Suprapubic skin (tissue), 4 donors: ENCODE results near the gene ZNF23.

ENCODE experiments used
- EP300 ChIP-seq: sonication (generic); formaldehyde crosslinking; IDR thresholded peaks from one replicate; pipeline ENCODE4 v1.6.1; 2017; ENCODE audit warnings: antibody characterized with exemption
- POLR2A ChIP-seq, 2 donors: fragments of 450-650 bp; IDR thresholded peaks; one replicate each; pipeline ENCODE4 v1.6.1; 2017; ENCODE audit warnings: antibody characterized with exemption in 2 of 2, mild to moderate bottlenecking in 2 of 2, moderate library complexity in 2 of 2
- POLR2AphosphoS5 ChIP-seq, 3 donors: sonication (generic); formaldehyde crosslinking; IDR thresholded peaks; one replicate each; pipeline ENCODE4 v1.6.1; 2017; ENCODE audit warnings: antibody characterized with exemption in 3 of 3
- TF ChIP-seq, protein P1 (sequence below), 2 donors: fragments of 200-600 bp in 1 of 2; fragments of 450-650 bp in 1 of 2; sonication (generic) in 1 of 2; IDR thresholded peaks; one replicate each; pipeline ENCODE4 v1.5.1; 2016 to 2019; ENCODE audit warnings: antibody characterized with exemption in 2 of 2, mild to moderate bottlenecking in 1 of 2, moderate library complexity in 1 of 2

DNA sequence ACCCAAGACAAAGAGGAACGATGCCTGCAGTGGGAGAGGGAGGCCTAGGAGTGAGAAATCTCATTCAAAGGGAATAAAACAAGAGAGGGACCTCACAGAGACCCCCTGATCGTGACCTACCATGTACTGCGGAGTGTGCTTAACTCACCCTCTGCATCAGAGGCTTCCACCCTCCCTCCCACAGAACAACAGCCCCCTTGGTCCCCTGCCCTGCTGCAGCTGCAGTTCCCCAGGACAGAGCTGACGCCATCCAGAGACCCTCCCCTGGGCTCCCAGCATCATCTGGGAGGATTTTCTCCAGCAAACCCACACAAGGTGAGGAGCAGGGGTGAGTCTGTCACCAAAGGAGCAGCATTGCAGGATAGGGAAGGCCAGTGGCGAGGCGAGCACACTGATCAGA, 60.0 kb downstream of the ZNF23 start:
- TF ChIP-seq, protein P1, sequence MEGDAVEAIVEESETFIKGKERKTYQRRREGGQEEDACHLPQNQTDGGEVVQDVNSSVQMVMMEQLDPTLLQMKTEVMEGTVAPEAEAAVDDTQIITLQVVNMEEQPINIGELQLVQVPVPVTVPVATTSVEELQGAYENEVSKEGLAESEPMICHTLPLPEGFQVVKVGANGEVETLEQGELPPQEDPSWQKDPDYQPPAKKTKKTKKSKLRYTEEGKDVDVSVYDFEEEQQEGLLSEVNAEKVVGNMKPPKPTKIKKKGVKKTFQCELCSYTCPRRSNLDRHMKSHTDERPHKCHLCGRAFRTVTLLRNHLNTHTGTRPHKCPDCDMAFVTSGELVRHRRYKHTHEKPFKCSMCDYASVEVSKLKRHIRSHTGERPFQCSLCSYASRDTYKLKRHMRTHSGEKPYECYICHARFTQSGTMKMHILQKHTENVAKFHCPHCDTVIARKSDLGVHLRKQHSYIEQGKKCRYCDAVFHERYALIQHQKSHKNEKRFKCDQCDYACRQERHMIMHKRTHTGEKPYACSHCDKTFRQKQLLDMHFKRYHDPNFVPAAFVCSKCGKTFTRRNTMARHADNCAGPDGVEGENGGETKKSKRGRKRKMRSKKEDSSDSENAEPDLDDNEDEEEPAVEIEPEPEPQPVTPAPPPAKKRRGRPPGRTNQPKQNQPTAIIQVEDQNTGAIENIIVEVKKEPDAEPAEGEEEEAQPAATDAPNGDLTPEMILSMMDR (IDR thresholded peaks at IDR 0.05) = no peak
- no peak for TF ChIP-seq POLR2A (IDR thresholded peaks at IDR 0.05)
- no peak for TF ChIP-seq EP300
- no peak for TF ChIP-seq POLR2AphosphoS5 (IDR thresholded peaks at IDR 0.05)
